ENCODE data around the gene ADAMTS14.
"Not testable (repeated sequence)": the region's sequence is repeated elsewhere in the genome, so short reads cannot be mapped to it uniquely, and the experiment has no call there.

Gene ADAMTS14

GRCh38 chr10:70758757-70759514 is 86.6 kb downstream of the ADAMTS14 start:
- H3K9ac ChIP-seq (ENCODE audit: low read depth in 1 of 2, low read length in 2 of 2) = no peak overlapping the region
- H3K27ac ChIP-seq (ENCODE audit: low read depth, low read length) = no peak overlapping the region
- H3K9me3 ChIP-seq (ENCODE audit: control insufficient read depth in 1 of 2, low read length in 2 of 2) = no peaks in the 10 kb centered on the region
- no peaks in the 10 kb centered on the region for H3K4me1 ChIP-seq (ENCODE audit: control insufficient read depth in 1 of 2, insufficient read depth in 2 of 2, low read length in 2 of 2)
- H3K27me3 ChIP-seq (ENCODE audit: control insufficient read depth in 1 of 2, insufficient read depth in 2 of 2, low read length in 2 of 2) = no peaks in the 10 kb centered on the region
- H3K36me3 ChIP-seq (ENCODE audit: control insufficient read depth in 1 of 2, insufficient read depth in 2 of 2, low read length in 2 of 2) = no peaks in the 10 kb centered on the region
- H3K4me3 ChIP-seq (ENCODE audit: low read depth in 1 of 2, low read length in 2 of 2) = no peak overlapping the region

DNA sequence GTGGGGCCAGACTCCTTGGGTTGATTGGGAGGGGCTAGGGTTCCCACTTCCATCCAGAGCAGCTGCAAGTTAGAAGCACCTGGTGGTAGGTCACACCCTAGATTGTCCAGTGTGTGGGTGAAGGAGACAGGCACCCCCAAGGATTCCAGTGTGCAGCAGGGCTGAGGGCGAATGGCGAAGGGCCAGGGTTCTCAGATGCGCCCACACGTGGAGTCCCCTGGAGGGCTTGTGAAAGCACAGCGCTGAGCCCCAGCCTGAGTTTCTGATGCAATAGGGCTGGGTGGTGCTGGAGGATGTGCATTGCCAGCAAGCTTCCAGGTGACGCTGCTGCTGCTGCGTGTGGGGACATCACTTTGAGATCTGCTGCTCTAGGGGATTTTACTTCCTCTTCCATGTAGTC is 87.5 kb downstream of the ADAMTS14 start:
- Histone ChIP-seq H3K4me1 (ENCODE audit: control insufficient read depth in 1 of 2, insufficient read depth in 2 of 2, low read length in 2 of 2) (no peaks in the 10 kb centered on the region), H3K27me3 (ENCODE audit: control insufficient read depth in 1 of 2, insufficient read depth in 2 of 2, low read length in 2 of 2) (no peaks in the 10 kb centered on the region), H3K9me3 (ENCODE audit: control insufficient read depth in 1 of 2, low read length in 2 of 2) (no peaks in the 10 kb centered on the region), H3K36me3 (ENCODE audit: control insufficient read depth in 1 of 2, insufficient read depth in 2 of 2, low read length in 2 of 2) (no peaks in the 10 kb centered on the region), H3K27ac (ENCODE audit: low read depth, low read length) (no peak overlapping the region), H3K9ac (ENCODE audit: low read depth in 1 of 2, low read length in 2 of 2) (no peak overlapping the region), H3K4me3 (ENCODE audit: low read depth in 1 of 2, low read length in 2 of 2) (no peak overlapping the region)

DNA sequence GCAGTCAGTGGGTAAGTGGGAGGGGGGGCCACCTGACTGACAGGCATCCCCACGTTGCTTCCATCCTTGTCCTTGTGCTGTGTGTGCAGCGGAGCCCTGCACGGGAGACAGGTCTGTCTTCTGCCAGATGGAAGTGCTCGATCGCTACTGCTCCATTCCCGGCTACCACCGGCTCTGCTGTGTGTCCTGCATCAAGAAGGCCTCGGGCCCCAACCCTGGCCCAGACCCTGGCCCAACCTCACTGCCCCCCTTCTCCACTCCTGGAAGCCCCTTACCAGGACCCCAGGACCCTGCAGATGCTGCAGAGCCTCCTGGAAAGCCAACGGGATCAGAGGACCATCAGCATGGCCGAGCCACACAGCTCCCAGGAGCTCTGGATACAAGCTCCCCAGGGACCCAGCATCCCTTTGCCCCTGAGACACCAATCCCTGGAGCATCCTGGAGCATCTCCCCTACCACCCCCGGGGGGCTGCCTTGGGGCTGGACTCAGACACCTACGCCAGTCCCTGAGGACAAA is 88.0 kb downstream of the ADAMTS14 start:
- H3K36me3 ChIP-seq (ENCODE audit: control insufficient read depth in 1 of 2, insufficient read depth in 2 of 2, low read length in 2 of 2) = no peaks in the 10 kb centered on the region
- H3K27ac ChIP-seq (ENCODE audit: low read depth, low read length) = no peak overlapping the region
- H3K9ac ChIP-seq (ENCODE audit: low read depth in 1 of 2, low read length in 2 of 2) = no peak overlapping the region
- no peak overlapping the region for H3K4me3 ChIP-seq (ENCODE audit: low read depth in 1 of 2, low read length in 2 of 2)
- no peaks in the 10 kb centered on the region for H3K4me1 ChIP-seq (ENCODE audit: control insufficient read depth in 1 of 2, insufficient read depth in 2 of 2, low read length in 2 of 2)
- H3K27me3 ChIP-seq (ENCODE audit: control insufficient read depth in 1 of 2, insufficient read depth in 2 of 2, low read length in 2 of 2) = no peaks in the 10 kb centered on the region
- no peaks in the 10 kb centered on the region for H3K9me3 ChIP-seq (ENCODE audit: control insufficient read depth in 1 of 2, low read length in 2 of 2)

- Histone ChIP-seq H3K4me1 (ENCODE audit: control insufficient read depth in 1 of 2, insufficient read depth in 2 of 2, low read length in 2 of 2) (no peaks in the 10 kb centered on the region), H3K9ac (ENCODE audit: low read depth in 1 of 2, low read length in 2 of 2) (no peak overlapping the region), H3K27me3 (ENCODE audit: control insufficient read depth in 1 of 2, insufficient read depth in 2 of 2, low read length in 2 of 2) (no peaks in the 10 kb centered on the region), H3K9me3 (ENCODE audit: control insufficient read depth in 1 of 2, low read length in 2 of 2) (peaks cover 5 to 7% of the 10 kb centered on the region in 2 donors), H3K36me3 (ENCODE audit: control insufficient read depth in 1 of 2, insufficient read depth in 2 of 2, low read length in 2 of 2) (no peaks in the 10 kb centered on the region), H3K4me3 (ENCODE audit: low read depth in 1 of 2, low read length in 2 of 2) (no peak overlapping the region), H3K27ac (ENCODE audit: low read depth, low read length) (no peak overlapping the region)
Measured at GRCh38 chr10:70761031-70761601, 88.8 kb downstream of the ADAMTS14 start.

- no peaks in the 10 kb centered on the region for H3K4me1 ChIP-seq (ENCODE audit: control insufficient read depth in 1 of 2, insufficient read depth in 2 of 2, low read length in 2 of 2)
Measured at GRCh38 chr10:70761727-70762350, 89.5 kb downstream of the ADAMTS14 start.

GRCh38 chr10:70762441-70763175 is 90.3 kb downstream of the ADAMTS14 start:
- Histone ChIP-seq H3K27me3 (ENCODE audit: control insufficient read depth in 1 of 2, insufficient read depth in 2 of 2, low read length in 2 of 2) (no peaks in the 10 kb centered on the region), H3K36me3 (ENCODE audit: control insufficient read depth in 1 of 2, insufficient read depth in 2 of 2, low read length in 2 of 2) (no peaks in the 10 kb centered on the region), H3K9me3 (ENCODE audit: control insufficient read depth in 1 of 2, low read length in 2 of 2) (peaks cover 5 to 10% of the 10 kb centered on the region in 2 donors), H3K4me3 (ENCODE audit: low read depth in 1 of 2, low read length in 2 of 2) (no peak overlapping the region), H3K4me1 (ENCODE audit: control insufficient read depth in 1 of 2, insufficient read depth in 2 of 2, low read length in 2 of 2) (no peaks in the 10 kb centered on the region), H3K9ac (ENCODE audit: low read depth in 1 of 2, low read length in 2 of 2) (no peak overlapping the region), H3K27ac (ENCODE audit: low read depth, low read length) (no peak overlapping the region)

More at GRCh38 chr10:70761727-70762350, 89.5 kb downstream of the ADAMTS14 start:
- Histone ChIP-seq H3K27ac (ENCODE audit: low read depth, low read length) (no peak overlapping the region), H3K36me3 (ENCODE audit: control insufficient read depth in 1 of 2, insufficient read depth in 2 of 2, low read length in 2 of 2) (no peaks in the 10 kb centered on the region), H3K27me3 (ENCODE audit: control insufficient read depth in 1 of 2, insufficient read depth in 2 of 2, low read length in 2 of 2) (no peaks in the 10 kb centered on the region), H3K9me3 (ENCODE audit: control insufficient read depth in 1 of 2, low read length in 2 of 2) (peaks cover 5 to 10% of the 10 kb centered on the region in 2 donors), H3K9ac (ENCODE audit: low read depth in 1 of 2, low read length in 2 of 2) (no peak overlapping the region), H3K4me3 (ENCODE audit: low read depth in 1 of 2, low read length in 2 of 2) (no peak overlapping the region)

DNA sequence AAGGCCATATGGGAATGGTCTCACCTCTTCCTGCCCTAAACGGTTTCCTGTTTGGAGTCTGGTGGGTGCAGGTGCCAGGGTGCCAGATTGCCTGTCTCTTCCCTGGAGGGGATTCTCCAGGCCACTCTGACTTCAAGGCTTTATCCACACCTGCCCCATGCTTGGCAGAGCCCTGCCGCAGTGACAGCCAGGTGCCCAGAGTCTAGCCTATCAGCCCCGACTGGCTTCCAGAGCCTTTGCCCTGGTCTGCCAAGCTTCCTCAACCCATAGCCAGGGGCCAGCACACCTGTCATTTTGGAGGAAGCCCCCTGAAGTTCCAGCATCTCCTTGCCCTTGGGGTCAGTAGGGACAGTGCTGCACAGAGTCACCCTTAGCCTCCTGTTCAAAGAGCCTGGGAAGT is 91.3 kb downstream of the ADAMTS14 start:
- no peaks in the 10 kb centered on the region for H3K36me3 ChIP-seq (ENCODE audit: control insufficient read depth in 1 of 2, insufficient read depth in 2 of 2, low read length in 2 of 2)
- H3K27ac ChIP-seq (ENCODE audit: low read depth, low read length) = no peak overlapping the region
- no peaks in the 10 kb centered on the region for H3K27me3 ChIP-seq (ENCODE audit: control insufficient read depth in 1 of 2, insufficient read depth in 2 of 2, low read length in 2 of 2)
- H3K4me3 ChIP-seq (ENCODE audit: low read depth in 1 of 2, low read length in 2 of 2) = no peak overlapping the region
- no peak overlapping the region for H3K9ac ChIP-seq (ENCODE audit: low read depth in 1 of 2, low read length in 2 of 2)
- peaks cover 5 to 10% of the 10 kb centered on the region in 2 donors for H3K9me3 ChIP-seq (ENCODE audit: control insufficient read depth in 1 of 2, low read length in 2 of 2)
- H3K4me1 ChIP-seq (ENCODE audit: control insufficient read depth in 1 of 2, insufficient read depth in 2 of 2, low read length in 2 of 2) = no peaks in the 10 kb centered on the region

- no peaks in the 10 kb centered on the region for H3K4me1 ChIP-seq (ENCODE audit: control insufficient read depth in 1 of 2, insufficient read depth in 2 of 2, low read length in 2 of 2)
Measured at GRCh38 chr10:70765794-70766594, 93.7 kb downstream of the ADAMTS14 start.

DNA sequence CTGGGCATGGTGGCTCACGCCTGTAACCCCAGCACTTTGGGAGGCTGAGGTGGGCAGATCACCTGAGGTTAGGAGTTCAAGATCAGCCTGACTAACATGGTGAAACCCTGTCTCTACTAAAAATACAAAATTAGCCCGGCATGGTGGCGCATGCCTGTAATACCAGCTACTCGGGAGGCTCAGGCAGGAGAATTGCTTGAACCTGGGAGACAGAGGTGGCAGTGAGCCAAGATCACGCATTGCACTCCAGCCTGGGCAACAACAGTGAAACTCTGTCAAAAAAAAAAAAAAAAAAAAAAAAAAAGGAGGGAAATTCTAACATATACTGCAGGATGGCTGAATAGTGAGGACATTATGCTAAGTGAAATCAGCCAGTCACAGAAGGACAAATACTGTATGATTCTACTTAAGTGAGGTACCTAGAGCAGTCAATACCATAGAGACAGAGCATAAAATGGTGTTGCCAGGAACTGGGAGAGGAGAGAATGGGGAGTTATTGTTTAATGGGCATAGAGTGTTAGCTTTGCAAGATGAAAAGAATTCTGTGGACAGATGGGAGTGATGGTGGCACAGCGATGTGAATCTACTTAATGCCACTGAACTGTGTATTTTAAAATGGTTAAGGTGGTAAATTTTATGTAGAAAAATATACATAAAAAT is 95.8 kb downstream of the ADAMTS14 start:
- H3K27ac ChIP-seq (ENCODE audit: low read depth, low read length); H3K9ac ChIP-seq (ENCODE audit: low read depth in 1 of 2, low read length in 2 of 2); H3K4me1 ChIP-seq (ENCODE audit: control insufficient read depth in 1 of 2, insufficient read depth in 2 of 2, low read length in 2 of 2); H3K27me3 ChIP-seq (ENCODE audit: control insufficient read depth in 1 of 2, insufficient read depth in 2 of 2, low read length in 2 of 2); H3K4me3 ChIP-seq (ENCODE audit: low read depth in 1 of 2, low read length in 2 of 2); H3K36me3 ChIP-seq (ENCODE audit: control insufficient read depth in 1 of 2, insufficient read depth in 2 of 2, low read length in 2 of 2): not testable (repeated sequence)
- H3K9me3 ChIP-seq (ENCODE audit: control insufficient read depth in 1 of 2, low read length in 2 of 2) = peaks cover 5 to 10% of the 10 kb centered on the region in 2 donors

More at GRCh38 chr10:70765794-70766594, 93.7 kb downstream of the ADAMTS14 start:
- H3K9ac ChIP-seq (ENCODE audit: low read depth in 1 of 2, low read length in 2 of 2) = no peak overlapping the region
- H3K9me3 ChIP-seq (ENCODE audit: control insufficient read depth in 1 of 2, low read length in 2 of 2) = peaks cover 5 to 10% of the 10 kb centered on the region in 2 donors
- H3K4me3 ChIP-seq (ENCODE audit: low read depth in 1 of 2, low read length in 2 of 2) = no peak overlapping the region
- H3K27me3 ChIP-seq (ENCODE audit: control insufficient read depth in 1 of 2, insufficient read depth in 2 of 2, low read length in 2 of 2) = no peaks in the 10 kb centered on the region
- H3K27ac ChIP-seq (ENCODE audit: low read depth, low read length) = no peak overlapping the region
- H3K36me3 ChIP-seq (ENCODE audit: control insufficient read depth in 1 of 2, insufficient read depth in 2 of 2, low read length in 2 of 2) = no peaks in the 10 kb centered on the region

Measured in duodenal mucosa (tissue), 2 donors.